WERI-Rb-1 (cell line): ENCODE measurements around the gene MRPS35.

Experiments used
- DNase-seq: peaks from one replicate; pipeline ENCODE4 v3.0.0-alpha.2; 2020
- H3K27ac ChIP-seq: fragments of 250-450 bp; sonication (Bioruptor Pico); 2 replicates; pipeline ENCODE4 v1.5.1; 2020; ENCODE audit warnings: mild to moderate bottlenecking, moderate library complexity
- H3K27me3 ChIP-seq: fragments of 250-450 bp; sonication (Bioruptor Pico); 2 replicates; pipeline ENCODE4 v1.5.1; 2021; ENCODE audit warnings: mild to moderate bottlenecking, low read depth, moderate library complexity; ENCODE audit not compliant: insufficient read depth, severe bottlenecking
- H3K36me3 ChIP-seq: fragments of 250-450 bp; sonication (Bioruptor Pico); 2 replicates; pipeline ENCODE4 v1.5.1; 2020; ENCODE audit warnings: mild to moderate bottlenecking, moderate library complexity
- H3K4me3 ChIP-seq: 2 replicates; pipeline ENCODE4 v1.5.1; 2011; ENCODE audit warnings: low read depth, mild to moderate bottlenecking, control low read depth, low read length
- H3K9me3 ChIP-seq: fragments of 250-450 bp; sonication (Bioruptor Pico); 2 replicates; pipeline ENCODE4 v1.5.1; 2021; ENCODE audit warnings: mild to moderate bottlenecking, moderate library complexity; ENCODE audit not compliant: severe bottlenecking
- CTCF ChIP-seq: IDR thresholded peaks from 2 replicates; pipeline ENCODE4 v1.5.1; 2011; ENCODE audit warnings: low read depth, mild to moderate bottlenecking, control low read depth, inconsistent platforms, low read length

The MRPS35 gene

GRCh38 chr12:27709212-27709931, 1.3 kb upstream of the MRPS35 start:
- H3K27ac ChIP-seq, result peak overlapping the region; percentile 81; the same call in 1 of the 2 replicates
- H3K4me3 ChIP-seq, result peak overlapping the region; percentile 100
- H3K36me3 ChIP-seq, result peaks cover 6% of the 10 kb centered on the region; the same call in 1 of the 2 replicates
- no peaks in the 10 kb centered on the region for H3K27me3 ChIP-seq
- TF ChIP-seq CTCF, result no peak
- DNase-seq, result no peak
- H3K9me3 ChIP-seq, result no peaks in the 10 kb centered on the region

DNA sequence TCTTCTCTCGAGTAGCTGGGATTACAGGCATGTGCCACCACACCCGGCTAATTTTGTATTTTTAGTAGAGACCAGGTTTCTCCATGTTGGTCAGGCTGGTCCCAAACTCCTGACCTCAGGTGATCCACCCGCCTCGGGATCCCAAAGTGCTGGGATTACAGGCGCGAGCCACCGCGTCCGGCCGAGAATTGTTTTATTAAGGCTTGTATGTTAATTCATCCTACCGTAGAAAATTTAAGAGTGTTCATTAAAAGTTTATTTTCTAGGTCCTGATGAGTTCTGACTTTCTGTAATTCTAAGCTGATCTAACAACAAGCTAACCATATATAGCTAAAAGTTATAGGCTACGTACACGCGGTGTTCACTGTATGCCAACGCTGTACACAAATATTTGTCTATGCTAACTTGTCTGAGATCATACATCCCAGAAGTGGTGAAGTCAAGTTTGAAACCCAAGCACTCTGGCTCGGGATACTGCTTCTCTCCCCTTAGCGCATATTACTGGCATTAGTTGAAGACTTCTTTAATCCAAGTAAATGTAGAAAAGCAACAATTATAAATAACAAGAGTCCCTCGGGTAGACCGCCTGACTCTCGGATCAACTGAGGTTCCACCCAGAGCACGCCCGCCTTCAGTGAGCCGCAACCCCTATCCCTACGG, 570 bp upstream of the MRPS35 start:
- TF ChIP-seq CTCF, result no peak
- Histone ChIP-seq H3K4me3 (peak overlapping the region; percentile 100), H3K9me3 (no peaks in the 10 kb centered on the region), H3K27me3 (no peaks in the 10 kb centered on the region), H3K36me3 (peaks cover 10% of the 10 kb centered on the region), H3K27ac (peak overlapping the region; percentile 81)
- no peak for DNase-seq

GRCh38 chr12:27711317-27711682, 668 bp downstream of the MRPS35 start:
- peak; percentile 14 for DNase-seq
- Histone ChIP-seq H3K27ac (peak overlapping the region; percentile 81), H3K9me3 (no peaks in the 10 kb centered on the region), H3K4me3 (peak overlapping the region; percentile 100), H3K36me3 (peaks cover 23% of the 10 kb centered on the region), H3K27me3 (no peaks in the 10 kb centered on the region)
- no peak for TF ChIP-seq CTCF

DNA sequence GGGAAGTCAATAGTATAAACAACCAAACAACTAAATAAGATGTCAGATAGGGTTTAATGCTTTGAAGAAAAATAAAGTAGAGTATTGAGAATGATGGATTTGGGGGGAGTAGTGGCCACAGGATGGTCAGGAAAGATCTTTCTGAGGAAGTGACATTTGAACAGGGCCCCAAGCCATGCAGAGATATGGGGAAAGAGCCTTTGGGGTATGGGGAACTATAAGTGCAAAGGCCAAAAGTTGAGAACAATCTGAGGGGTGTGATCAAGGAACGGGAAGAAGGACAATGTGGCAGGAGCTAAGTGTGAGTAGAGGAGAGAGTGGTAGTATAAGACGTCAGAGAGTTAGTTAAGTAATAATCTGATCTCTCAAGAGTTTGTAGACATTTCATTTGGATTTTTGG, 1.3 kb downstream of the MRPS35 start:
- TF ChIP-seq CTCF, result no peak
- peaks cover 29% of the 10 kb centered on the region for H3K36me3 ChIP-seq
- no peak overlapping the region for H3K4me3 ChIP-seq
- no peak overlapping the region for H3K27ac ChIP-seq
- DNase-seq, result no peak
- H3K27me3 ChIP-seq, result no peaks in the 10 kb centered on the region
- H3K9me3 ChIP-seq, result no peaks in the 10 kb centered on the region

GRCh38 chr12:27723212-27723611, 12.6 kb downstream of the MRPS35 start:
- no peak for DNase-seq
- Histone ChIP-seq H3K36me3 (peaks cover 51% of the 10 kb centered on the region), H3K9me3 (no peaks in the 10 kb centered on the region), H3K27ac (no peak overlapping the region), H3K27me3 (no peaks in the 10 kb centered on the region), H3K4me3 (no peak overlapping the region)
- no peak for TF ChIP-seq CTCF
